ENCODE measurements around the gene SNAP23.
A peak's percentile ranks its signal among the peaks of the same experiment; 100 is the strongest.

SNAP23 gene

GRCh38 chr15:42495361-42496212 is at the start of gene SNAP23:
TSS of gene SNAP23 (plus strand) at chr15:42495634. CDS start at chr15:42511847, 16,213 bp downstream.
- peak; percentile 89 for DNase-seq

GRCh38 chr15:42447599-42447998 is 47.8 kb upstream of the SNAP23 start:
- DNase-seq, result no peak

- DNase-seq, result no peak
Observed at GRCh38 chr15:42448281-42448680, 47.2 kb upstream of the SNAP23 start.

- no peak for DNase-seq
Observed at GRCh38 chr15:42449770-42450424, 45.5 kb upstream of the SNAP23 start.

GRCh38 chr15:42450425-42450790 is 45.0 kb upstream of the SNAP23 start:
- no peak for DNase-seq

- no peak for DNase-seq
Observed at GRCh38 chr15:42453826-42454225, 41.6 kb upstream of the SNAP23 start.

- DNase-seq, result no peak
Observed at GRCh38 chr15:42456531-42456930, 38.9 kb upstream of the SNAP23 start.

GRCh38 chr15:42456971-42457370 is 38.5 kb upstream of the SNAP23 start:
- DNase-seq, result no peak

- DNase-seq, result no peak
Observed at GRCh38 chr15:42457445-42458442, 37.7 kb upstream of the SNAP23 start.

- no peak for DNase-seq
Observed at GRCh38 chr15:42461261-42461660, 34.2 kb upstream of the SNAP23 start.

- DNase-seq, result no peak
Observed at GRCh38 chr15:42465520-42466259, 29.7 kb upstream of the SNAP23 start.

GRCh38 chr15:42471002-42471401 is 24.4 kb upstream of the SNAP23 start:
- no peak for DNase-seq

GRCh38 chr15:42474827-42475226 is 20.6 kb upstream of the SNAP23 start:
- no peak for DNase-seq

GRCh38 chr15:42482701-42483100 is 12.7 kb upstream of the SNAP23 start:
- DNase-seq, result no peak

GRCh38 chr15:42483677-42484076 is 11.8 kb upstream of the SNAP23 start:
- DNase-seq, result no peak

- no peak for DNase-seq
Observed at GRCh38 chr15:42490291-42490670, 5.2 kb upstream of the SNAP23 start.

- DNase-seq, result peak; percentile 92
Observed at GRCh38 chr15:42490671-42491538, 4.5 kb upstream of the SNAP23 start, which contains the start of gene ZNF106. TSS of gene ZNF106 (minus strand) at chr15:42491141. CDS start at chr15:42472289, 18,852 bp downstream.

GRCh38 chr15:42491539-42492225 is 3.8 kb upstream of the SNAP23 start:
- no peak for DNase-seq

GRCh38 chr15:42493679-42494078 is 1.8 kb upstream of the SNAP23 start:
- no peak for DNase-seq

- no peak for DNase-seq
Observed at GRCh38 chr15:42494998-42495360, 455 bp upstream of the SNAP23 start.
